ENCODE results near the gene CHRD.
A peak's percentile ranks its signal among the peaks of the same experiment; 100 is the strongest.

Gene CHRD

DNA sequence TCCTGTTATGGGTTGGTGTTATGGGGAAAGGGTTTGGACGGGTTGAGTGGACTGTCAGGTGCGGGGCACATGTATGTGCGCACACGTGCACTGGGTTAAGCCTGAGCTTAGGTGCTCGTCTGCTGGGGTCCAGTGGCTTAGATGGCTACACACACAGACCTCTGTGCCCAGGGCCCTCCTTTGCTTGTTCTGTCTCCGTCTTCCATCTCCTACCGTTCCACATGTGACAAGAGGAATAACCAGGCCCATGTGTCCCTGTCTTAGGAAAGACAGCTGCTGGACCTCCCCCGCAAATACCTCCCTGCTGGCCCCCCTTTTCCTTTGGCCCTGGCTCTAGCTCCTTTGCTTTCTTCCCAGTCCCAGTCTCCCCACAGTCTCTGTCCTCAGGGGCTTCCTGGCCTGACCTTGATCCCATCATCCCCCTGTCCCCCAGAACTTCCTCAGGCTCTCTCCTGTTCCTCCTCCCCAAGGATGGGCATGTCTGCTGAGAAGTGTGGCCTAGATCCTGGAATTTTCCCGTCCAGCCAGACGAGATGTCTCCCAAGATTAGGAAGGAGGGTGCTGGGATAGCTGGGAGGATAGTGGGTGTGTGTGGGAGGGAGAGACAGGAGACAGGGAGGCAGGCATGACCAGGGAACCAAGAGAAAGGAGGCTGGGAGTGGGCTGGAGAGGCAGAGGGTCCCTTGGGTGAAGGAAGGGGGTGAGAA lies 1.1 kb upstream of the CHRD start:
- TF ChIP-seq, protein P1, sequence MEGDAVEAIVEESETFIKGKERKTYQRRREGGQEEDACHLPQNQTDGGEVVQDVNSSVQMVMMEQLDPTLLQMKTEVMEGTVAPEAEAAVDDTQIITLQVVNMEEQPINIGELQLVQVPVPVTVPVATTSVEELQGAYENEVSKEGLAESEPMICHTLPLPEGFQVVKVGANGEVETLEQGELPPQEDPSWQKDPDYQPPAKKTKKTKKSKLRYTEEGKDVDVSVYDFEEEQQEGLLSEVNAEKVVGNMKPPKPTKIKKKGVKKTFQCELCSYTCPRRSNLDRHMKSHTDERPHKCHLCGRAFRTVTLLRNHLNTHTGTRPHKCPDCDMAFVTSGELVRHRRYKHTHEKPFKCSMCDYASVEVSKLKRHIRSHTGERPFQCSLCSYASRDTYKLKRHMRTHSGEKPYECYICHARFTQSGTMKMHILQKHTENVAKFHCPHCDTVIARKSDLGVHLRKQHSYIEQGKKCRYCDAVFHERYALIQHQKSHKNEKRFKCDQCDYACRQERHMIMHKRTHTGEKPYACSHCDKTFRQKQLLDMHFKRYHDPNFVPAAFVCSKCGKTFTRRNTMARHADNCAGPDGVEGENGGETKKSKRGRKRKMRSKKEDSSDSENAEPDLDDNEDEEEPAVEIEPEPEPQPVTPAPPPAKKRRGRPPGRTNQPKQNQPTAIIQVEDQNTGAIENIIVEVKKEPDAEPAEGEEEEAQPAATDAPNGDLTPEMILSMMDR (IDR thresholded peaks at IDR 0.05; ENCODE audit: borderline replicate concordance, control extremely low read depth, extremely low read depth, insufficient read depth, missing control alignments), result no peak
- in situ Hi-C loops (cut with MboI; ENCODE audit: low sequenced_read_pairs, unreplicated experiment), result no loop called here
- DNase-seq (ENCODE audit: low spot score), result no peak

DNA sequence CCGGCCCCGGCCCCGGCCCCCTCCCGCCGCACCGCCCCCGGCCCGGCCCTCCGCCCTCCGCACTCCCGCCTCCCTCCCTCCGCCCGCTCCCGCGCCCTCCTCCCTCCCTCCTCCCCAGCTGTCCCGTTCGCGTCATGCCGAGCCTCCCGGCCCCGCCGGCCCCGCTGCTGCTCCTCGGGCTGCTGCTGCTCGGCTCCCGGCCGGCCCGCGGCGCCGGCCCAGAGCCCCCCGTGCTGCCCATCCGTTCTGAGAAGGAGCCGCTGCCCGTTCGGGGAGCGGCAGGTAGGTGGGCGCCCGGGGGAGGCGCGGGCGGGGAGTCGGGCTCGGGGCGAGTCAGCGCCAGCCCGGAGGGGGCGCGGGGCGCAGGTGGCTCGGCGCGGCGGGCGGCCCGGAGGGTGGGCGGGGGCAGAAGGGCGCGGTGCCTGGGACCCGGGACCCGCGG lies 352 bp downstream of the CHRD start:
- peak; percentile 62 for DNase-seq (ENCODE audit: low spot score)
- TF ChIP-seq, protein P1 (IDR thresholded peaks at IDR 0.05; ENCODE audit: borderline replicate concordance, control extremely low read depth, extremely low read depth, insufficient read depth, missing control alignments), result no peak
- in situ Hi-C loops (cut with MboI; ENCODE audit: low sequenced_read_pairs, unreplicated experiment), result no loop called here

DNA sequence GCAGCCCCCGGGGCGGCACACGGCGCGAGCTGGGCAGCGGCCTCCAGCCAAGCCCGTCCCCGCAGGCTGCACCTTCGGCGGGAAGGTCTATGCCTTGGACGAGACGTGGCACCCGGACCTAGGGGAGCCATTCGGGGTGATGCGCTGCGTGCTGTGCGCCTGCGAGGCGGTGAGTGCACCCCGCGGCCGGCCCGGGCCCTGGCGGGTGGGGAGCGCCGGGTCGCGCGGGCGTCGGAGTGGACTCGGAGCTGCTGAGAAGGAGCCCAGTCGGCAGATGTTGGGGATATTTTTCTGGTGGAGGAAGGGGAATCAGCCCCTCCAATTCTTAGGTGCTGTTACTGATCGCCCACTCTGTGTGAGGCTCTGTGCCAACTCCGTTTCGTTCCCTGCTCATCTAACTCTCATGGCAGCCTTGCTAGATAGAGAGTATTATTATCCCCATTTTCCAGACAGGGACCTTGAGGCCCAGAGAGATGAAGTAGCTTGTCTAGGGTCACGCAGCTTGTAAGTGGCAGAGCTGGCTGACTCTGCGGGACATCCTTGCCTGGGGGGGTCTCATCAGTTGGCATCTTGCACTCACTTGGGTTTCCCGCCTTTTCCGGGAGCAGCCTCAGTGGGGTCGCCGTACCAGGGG lies 890 bp downstream of the CHRD start:
- TF ChIP-seq, protein P1 (IDR thresholded peaks at IDR 0.05; ENCODE audit: borderline replicate concordance, control extremely low read depth, extremely low read depth, insufficient read depth, missing control alignments), result no peak

DNA sequence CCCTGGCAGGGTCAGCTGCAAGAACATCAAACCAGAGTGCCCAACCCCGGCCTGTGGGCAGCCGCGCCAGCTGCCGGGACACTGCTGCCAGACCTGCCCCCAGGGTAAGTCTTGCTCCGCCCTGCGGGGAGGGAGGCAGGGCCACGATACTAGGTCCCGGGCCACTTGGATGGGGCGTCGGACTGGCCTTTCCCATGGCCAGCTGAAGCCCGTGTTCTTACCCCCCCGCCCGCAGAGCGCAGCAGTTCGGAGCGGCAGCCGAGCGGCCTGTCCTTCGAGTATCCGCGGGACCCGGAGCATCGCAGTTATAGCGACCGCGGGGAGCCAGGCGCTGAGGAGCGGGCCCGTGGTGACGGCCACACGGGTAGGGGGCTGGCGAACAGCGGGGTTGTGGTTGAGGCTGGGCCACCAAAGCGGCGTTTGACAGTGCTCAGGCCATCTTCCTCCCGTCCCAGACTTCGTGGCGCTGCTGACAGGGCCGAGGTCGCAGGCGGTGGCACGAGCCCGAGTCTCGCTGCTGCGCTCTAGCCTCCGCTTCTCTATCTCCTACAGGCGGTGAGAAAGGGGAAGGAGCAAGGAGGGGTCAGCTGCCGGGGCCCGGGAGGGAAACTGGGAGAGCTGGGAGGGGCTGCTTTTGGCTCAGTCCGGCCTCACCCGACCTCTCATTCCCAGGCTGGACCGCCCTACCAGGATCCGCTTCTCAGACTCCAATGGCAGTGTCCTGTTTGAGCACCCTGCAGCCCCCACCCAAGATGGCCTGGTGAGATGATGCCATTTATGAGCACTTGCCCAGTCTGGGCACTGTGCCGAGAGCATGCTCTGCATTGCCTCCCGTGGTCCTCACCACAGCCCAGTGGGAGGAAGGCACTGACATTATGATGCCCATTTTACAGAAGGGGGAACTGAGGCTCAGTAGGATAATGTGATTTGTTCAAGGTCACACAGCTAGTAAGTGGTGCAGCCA lies 1.7 kb downstream of the CHRD start:
- in situ Hi-C loops (cut with MboI; ENCODE audit: low sequenced_read_pairs, unreplicated experiment), result no loop called here
- TF ChIP-seq, protein P1 (IDR thresholded peaks at IDR 0.05; ENCODE audit: borderline replicate concordance, control extremely low read depth, extremely low read depth, insufficient read depth, missing control alignments), result no peak

More for the DNA sequence above, 890 bp downstream of the CHRD start:
- in situ Hi-C loops (cut with MboI; ENCODE audit: low sequenced_read_pairs, unreplicated experiment), result no loop called here
- DNase-seq (ENCODE audit: low spot score), result peak; percentile 44

DNA sequence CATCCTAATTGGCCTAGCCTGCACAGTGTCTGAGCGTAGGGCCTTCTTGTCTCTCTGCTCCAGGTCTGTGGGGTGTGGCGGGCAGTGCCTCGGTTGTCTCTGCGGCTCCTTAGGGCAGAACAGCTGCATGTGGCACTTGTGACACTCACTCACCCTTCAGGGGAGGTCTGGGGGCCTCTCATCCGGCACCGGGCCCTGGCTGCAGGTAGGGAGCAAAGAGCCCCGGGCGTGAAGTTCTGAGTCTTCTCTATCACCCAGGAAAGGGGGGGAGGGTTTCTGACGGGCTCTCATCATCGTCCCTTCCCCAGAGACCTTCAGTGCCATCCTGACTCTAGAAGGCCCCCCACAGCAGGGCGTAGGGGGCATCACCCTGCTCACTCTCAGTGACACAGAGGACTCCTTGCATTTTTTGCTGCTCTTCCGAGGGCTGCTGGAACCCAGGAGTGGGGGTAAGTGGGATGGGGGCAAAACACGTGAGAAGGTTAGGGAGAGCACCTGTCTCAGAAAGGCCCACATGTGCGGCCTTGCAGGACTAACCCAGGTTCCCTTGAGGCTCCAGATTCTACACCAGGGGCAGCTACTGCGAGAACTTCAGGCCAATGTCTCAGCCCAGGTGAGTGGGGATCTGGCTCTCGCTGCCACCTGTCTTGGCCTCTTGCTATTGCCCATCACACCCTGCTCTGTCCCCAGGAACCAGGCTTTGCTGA lies 2.6 kb downstream of the CHRD start:
- TF ChIP-seq, protein P1 (IDR thresholded peaks at IDR 0.05; ENCODE audit: borderline replicate concordance, control extremely low read depth, extremely low read depth, insufficient read depth, missing control alignments), result no peak
- peak; percentile 38 for DNase-seq (ENCODE audit: low spot score)
- in situ Hi-C loops (cut with MboI; ENCODE audit: low sequenced_read_pairs, unreplicated experiment), result no loop called here

More for the DNA sequence above, 1.7 kb downstream of the CHRD start:
- DNase-seq (ENCODE audit: low spot score), result peak; percentile 48
